ENCODE results near the gene LGALS7B.
"Not testable (repeated sequence)": the region's sequence is repeated elsewhere in the genome, so short reads cannot be mapped to it uniquely, and the experiment has no call there.

The LGALS7B gene

GRCh38 chr19:38770228-38770948 is 18.6 kb upstream of the LGALS7B start:
- not testable (repeated sequence) for DNase-seq (ENCODE audit: low spot score)

- DNase-seq (ENCODE audit: low spot score), result not testable (repeated sequence)
These were observed 18.1 kb upstream of the LGALS7B start for GRCh38 chr19:38770949-38771275.

DNA sequence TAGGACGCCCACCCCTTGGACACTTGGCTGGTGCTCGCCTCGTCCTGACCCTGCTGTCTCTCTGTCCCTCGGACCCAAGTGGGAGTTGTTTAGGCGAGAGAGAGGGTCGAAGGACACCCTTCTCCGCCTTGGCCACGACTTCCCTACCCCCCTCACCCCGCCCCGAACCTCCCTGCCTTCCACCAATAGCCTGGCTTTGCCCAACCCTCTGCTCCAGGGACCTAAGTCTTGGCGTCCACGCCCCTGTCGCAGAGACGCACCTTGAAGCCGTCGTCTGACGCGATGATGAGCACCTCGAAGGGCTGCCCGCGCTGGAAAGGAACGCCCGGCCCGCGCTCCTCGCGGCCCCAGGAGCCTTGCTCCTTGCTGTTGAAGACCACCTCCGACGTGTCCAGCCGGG is 17.4 kb upstream of the LGALS7B start:
- not testable (repeated sequence) for DNase-seq (ENCODE audit: low spot score)

DNA sequence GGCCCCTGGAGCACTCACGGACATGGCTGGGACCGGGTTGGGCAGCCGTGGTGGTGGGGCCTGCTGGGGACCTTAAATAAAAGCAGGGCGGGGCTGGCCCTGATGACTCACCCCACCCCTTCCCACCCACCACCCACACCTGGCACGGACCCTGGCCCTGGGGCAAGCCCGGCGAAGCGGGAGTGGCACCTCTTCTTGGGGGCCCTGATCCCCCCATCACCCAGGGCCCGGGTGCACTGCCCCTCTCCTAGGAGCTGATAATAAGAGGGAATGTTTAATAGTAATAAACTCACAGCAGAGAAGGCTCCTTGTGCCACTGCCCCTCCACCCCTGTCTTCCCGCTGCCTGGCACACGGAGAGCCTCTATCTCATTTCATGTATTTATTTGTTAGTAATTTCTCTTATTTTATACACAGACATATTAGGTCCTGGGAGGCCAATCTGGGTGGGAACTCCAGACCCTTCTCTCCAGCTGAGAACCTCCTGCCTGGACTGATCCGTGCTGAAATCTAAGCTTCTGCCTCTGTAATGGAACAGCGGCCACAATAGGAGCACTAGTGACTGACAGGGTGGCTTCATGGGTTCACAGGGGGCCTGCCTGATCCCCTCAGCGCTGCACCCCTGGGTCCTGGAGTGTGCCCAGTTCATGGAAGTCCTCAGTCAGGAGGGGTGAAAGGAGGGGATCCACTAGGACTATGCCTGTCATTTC is 15.4 kb upstream of the LGALS7B start, which contains the start of gene LGALS7:
LGALS7 (minus strand) TSS at position 49 of the 709 bp plus-strand sequence; CDS start at position 24, 25 bp downstream.
- DNase-seq (ENCODE audit: low spot score), result no peak

DNA sequence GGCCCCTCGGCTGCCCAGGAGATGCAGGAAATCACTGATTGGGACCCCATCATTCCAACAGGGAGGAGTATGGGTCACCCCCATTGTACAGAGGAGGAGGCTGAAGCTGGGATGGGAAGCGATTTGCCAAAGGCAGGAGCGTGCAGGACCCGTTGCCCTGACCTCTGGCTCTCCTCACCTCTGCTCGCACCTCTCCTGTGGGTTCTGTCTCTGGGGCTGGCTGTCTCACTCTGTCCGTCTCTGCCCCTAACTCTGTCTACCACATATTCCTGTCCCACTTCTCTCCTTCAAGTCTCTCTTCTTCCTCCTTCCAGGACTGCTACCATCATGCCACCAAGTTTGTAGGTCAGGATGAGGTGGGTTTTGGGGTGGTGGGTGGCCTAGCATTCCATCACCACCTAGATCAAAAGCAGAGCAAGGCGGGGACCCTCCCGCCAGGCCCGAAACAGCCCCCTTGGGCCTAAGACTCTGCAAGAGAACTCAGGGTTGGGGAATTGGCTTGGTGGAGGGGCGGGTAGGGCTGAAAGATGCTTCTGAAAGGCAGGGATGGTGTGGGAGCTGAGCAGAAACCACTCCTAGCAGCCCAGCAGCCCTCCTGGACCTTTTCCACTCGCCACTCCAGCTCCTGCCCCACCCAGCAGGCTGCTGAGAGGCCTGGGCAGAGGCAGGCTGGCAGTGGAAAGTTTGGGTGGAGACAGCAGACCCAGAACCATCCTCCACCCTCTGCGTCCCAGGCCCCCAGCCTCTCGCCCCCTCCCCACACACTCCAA is 14.6 kb upstream of the LGALS7B start:
- no peak for DNase-seq (ENCODE audit: low spot score)

DNA sequence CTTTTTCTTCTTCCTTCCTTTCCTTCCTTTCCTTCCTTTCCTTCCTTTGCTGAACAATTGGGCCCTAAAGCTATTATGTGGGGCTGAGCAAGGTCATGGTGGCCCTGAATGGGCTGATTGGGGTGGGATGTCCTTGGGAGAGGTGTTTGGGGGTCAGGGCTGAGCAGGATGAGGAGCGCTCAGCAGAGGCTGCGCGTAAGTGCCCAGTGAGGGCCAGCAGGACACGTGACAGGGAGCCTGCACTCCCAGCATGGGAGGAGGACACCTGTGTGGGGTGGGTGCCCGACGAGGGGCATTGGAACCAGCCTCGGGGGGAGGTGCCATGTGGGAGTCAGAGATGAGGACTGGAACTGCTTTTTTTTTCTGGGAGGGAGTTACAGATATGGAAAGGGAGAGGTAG is 10.3 kb upstream of the LGALS7B start:
- no peak for DNase-seq (ENCODE audit: low spot score)

DNA sequence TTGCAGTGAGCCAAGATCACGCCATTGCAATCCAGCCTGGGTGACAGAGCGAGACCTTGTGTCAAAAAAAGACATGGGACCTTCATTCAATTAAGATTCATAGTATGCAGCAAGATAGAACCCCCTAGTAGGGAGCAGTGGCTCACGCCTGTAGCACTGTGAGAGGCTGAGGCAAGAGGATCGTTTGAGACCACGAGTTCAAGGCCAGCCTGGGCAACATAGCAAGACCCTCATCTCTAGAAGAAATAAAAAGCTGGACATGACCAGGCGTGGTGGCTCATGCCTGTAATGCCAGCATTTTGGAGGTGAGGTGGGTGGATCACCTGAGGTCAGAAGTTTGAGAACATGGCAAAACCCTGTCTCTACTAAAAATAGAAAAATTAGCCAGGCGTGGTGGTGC is 8.6 kb upstream of the LGALS7B start:
- DNase-seq (ENCODE audit: low spot score), result no peak

GRCh38 chr19:38781058-38781457 is 7.9 kb upstream of the LGALS7B start:
- no peak for DNase-seq (ENCODE audit: low spot score)

DNA sequence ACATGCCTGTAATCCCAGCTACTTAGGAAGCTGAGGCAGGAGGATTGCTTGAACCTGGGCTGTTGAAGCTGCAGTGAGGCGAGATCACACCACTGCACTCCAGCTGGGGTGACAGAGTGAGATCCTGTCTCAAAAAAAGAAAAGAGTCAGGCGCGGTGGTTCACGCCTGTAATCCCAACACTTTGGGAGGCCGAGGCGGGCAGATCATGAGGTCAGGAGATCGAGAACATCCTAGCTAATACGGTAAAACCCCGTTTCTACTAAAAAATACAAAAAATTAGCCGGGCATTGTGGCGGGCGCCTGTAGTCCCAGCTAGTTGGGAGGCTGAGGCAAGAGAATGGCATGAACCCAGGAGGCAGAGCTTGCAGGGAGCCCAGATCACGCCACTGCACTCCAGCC is 6.8 kb upstream of the LGALS7B start:
- DNase-seq (ENCODE audit: low spot score), result not testable (repeated sequence)

DNA sequence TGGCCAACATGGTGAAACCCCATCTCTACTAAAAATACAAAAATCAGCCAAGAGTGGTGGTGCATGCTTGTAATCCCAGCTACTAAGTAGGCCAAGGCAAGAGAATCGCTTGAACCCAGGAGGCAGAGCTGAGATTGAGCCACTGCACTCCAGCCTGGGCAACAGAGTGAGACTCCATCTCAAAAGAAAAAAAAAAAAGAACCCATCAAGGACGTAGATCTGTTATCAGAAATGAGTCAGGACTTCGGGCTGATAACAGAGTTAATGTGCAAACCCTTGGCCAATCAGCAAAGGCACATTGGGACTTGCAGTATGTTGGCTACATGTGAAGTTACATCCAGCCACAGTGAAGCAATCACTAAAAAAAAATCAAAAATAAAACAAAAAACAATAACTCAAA is 4.8 kb upstream of the LGALS7B start:
- DNase-seq (ENCODE audit: low spot score), result no peak

DNA sequence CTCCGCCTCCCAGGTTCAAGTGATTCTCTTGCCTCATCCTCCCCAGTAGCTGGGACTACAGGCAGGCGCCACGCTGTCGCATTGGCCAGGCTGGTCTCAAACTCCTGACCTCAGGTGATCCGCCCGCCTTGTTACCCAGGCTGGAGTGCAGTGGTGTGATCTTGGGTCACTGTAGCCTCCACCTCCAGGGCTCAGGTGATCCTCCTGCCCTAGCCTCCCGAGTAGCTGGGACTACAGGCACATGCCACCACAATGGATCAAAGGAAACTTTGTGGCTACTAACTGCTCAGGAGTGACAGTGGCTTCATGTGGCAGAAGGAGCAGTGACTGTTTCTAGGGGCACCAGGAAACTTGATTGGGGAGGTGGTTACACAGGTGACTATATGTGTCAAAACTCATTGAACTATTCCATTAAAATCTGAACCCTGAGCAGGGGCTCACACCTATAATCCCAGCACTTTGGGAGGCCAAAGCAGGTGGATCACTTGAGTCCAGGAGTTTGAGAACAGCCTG is 3.8 kb upstream of the LGALS7B start:
- DNase-seq (ENCODE audit: low spot score), result no peak

GRCh38 chr19:38786061-38786460 is 2.9 kb upstream of the LGALS7B start:
- DNase-seq (ENCODE audit: low spot score), result not testable (repeated sequence)

- no peak for DNase-seq (ENCODE audit: low spot score)
These were observed 2.3 kb upstream of the LGALS7B start for GRCh38 chr19:38786572-38787265.

DNA sequence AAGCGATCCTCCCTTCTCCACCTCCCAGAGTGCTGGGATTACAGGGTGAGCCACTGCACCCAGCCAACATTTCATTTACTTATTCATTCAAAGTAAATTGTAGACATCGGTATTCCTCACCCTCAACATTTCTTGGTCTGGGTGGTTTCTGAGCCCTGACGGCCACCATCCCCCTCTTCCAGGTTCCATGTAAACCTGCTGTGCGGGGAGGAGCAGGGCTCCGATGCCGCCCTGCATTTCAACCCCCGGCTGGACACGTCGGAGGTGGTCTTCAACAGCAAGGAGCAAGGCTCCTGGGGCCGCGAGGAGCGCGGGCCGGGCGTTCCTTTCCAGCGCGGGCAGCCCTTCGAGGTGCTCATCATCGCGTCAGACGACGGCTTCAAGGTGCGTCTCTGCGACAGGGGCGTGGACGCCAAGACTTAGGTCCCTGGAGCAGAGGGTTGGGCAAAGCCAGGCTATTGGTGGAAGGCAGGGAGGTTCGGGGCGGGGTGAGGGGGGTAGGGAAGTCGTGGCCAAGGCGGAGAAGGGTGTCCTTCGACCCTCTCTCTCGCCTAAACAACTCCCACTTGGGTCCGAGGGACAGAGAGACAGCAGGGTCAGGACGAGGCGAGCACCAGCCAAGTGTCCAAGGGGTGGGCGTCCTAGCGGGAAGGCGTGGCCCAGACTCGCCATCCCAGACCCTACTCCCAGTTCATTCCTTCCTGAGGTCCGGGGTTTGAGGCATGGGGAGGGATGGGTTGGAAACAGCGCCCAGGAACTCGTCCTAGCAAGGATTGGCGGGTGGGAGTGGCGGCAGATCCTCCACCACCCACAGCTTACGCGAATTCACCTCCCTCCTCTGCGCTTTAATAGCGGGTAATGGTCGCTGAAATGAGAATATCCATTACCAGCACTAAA is 1.8 kb downstream of the LGALS7B start:
- not testable (repeated sequence) for DNase-seq (ENCODE audit: low spot score)

DNA sequence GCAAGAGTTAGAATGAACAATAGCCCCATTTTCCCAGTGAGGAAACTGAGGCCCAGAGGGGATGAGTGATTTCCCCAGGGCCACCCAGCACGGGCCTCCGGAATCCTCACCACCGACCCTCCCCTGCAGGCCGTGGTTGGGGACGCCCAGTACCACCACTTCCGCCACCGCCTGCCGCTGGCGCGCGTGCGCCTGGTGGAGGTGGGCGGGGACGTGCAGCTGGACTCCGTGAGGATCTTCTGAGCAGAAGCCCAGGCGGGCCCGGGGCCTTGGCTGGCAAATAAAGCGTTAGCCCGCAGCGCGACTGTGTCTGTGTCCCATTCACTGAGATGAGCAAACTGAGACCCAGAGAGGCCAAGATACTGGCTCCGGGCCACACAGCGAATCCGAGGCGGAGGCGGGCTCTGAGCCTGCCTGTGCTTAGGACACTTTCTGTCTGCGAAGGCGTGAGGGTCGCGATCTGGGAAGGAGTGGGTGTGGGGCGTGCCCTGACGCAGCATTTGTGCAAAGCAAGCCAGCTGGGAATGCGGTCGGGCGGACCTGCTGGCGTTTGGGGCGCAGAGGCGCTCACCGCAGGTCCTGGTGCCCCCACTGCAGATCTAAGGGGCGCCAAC is 2.6 kb downstream of the LGALS7B start:
- DNase-seq (ENCODE audit: low spot score), result not testable (repeated sequence)

- no peak for DNase-seq (ENCODE audit: low spot score)
These were observed 3.5 kb downstream of the LGALS7B start for GRCh38 chr19:38792250-38793111.

DNA sequence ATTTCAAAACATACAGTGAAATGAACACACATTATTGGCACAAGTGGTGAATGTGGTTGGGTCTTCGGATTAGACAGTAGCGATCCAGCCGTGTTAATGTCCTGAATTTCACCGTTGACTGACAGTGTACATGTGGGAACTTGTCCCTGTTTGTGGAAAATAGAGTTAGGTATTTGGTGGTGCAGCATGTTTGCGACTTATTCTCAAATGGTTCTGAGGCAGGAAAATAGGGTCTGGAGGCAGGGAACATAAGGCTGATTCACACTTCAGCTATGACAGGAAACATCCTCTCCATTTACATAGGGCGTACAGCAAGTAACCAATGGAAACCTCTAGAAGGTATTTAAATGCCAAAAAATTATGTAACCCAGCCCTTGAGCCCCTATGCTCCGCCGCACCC is 4.2 kb downstream of the LGALS7B start:
- DNase-seq (ENCODE audit: low spot score), result no peak

DNA sequence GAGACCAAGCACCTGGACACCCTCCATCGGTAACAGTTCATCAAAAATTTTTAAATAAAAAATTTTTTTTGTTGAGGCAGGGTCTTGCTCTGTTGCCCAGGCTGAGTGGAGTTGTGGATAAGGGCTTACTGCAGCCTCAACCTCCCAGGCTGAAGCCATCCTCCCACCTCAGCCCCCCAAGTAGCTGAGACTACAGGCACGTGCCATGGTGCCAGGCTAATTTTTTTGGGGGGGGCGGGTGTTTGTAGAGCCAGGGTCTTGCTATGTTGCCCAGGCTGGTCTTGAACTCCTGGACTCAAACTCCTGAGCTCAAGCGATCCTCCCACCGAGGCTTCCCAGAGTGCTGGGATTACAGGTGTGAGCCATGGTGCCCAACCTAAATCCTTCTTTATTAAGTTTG is 4.7 kb downstream of the LGALS7B start:
- no peak for DNase-seq (ENCODE audit: low spot score)

DNA sequence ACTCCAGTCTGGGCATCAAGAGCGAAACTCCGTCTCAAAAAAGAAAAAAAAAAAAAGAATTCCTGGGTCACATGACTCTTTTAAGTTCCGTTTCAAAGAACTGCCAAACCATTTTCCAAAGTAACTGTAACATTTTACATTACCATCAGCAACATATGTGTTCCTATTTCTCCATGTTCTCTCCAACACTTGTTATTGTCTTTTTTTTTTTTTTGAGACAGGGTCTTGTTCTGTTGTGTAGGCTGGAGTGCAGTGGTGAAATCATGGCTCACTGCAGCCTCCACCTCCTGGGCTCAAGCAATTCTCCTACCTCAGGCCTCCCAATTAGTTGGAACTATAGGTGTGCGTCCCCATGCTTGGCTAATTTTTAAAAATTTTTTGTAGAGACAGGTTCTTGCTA is 6.5 kb downstream of the LGALS7B start:
- DNase-seq (ENCODE audit: low spot score), result no peak

- DNase-seq (ENCODE audit: low spot score), result no peak
These were observed 7.2 kb downstream of the LGALS7B start for GRCh38 chr19:38796154-38796553.

Data from putamen (tissue), 1 donor.